ENCODE results near the gene NAP1L4.

Gene NAP1L4

GRCh38 chr11:2916114-2916891 lies 75.8 kb downstream of the NAP1L4 start:
- no peak for TF ChIP-seq CTCF (conservative IDR thresholded peaks at IDR 0.05; ENCODE audit: low read length)
- no peak for DNase-seq (ENCODE audit: low read depth)
- H3K4me3 ChIP-seq (ENCODE audit: low read length): no peak overlapping the region

- TF ChIP-seq CTCF (conservative IDR thresholded peaks at IDR 0.05; ENCODE audit: low read length): no peak
- no peak overlapping the region for H3K4me3 ChIP-seq (ENCODE audit: low read length)
- DNase-seq (ENCODE audit: low read depth): no peak
Observed at GRCh38 chr11:2915473-2915872, 76.7 kb downstream of the NAP1L4 start.

- no peak for TF ChIP-seq CTCF (conservative IDR thresholded peaks at IDR 0.05; ENCODE audit: low read length)
- no peak for DNase-seq (ENCODE audit: low read depth)
- H3K4me3 ChIP-seq (ENCODE audit: low read length): no peak overlapping the region
Observed at GRCh38 chr11:2914455-2915195, 77.5 kb downstream of the NAP1L4 start.

GRCh38 chr11:2913776-2914175 lies 78.4 kb downstream of the NAP1L4 start:
- no peak for TF ChIP-seq CTCF (conservative IDR thresholded peaks at IDR 0.05; ENCODE audit: low read length)
- H3K4me3 ChIP-seq (ENCODE audit: low read length): no peak overlapping the region
- no peak for DNase-seq (ENCODE audit: low read depth)

- DNase-seq (ENCODE audit: low read depth): no peak
- TF ChIP-seq CTCF (conservative IDR thresholded peaks at IDR 0.05; ENCODE audit: low read length): no peak
- H3K4me3 ChIP-seq (ENCODE audit: low read length): no peak overlapping the region
Observed at GRCh38 chr11:2913019-2913431, 79.1 kb downstream of the NAP1L4 start.

- peak; percentile 52 for DNase-seq (ENCODE audit: low read depth)
- TF ChIP-seq CTCF (conservative IDR thresholded peaks at IDR 0.05; ENCODE audit: low read length): no peak
- no peak overlapping the region for H3K4me3 ChIP-seq (ENCODE audit: low read length)
Observed at GRCh38 chr11:2912498-2912897, 79.6 kb downstream of the NAP1L4 start.

Measured in AG10803 (cell line).